Endothelial cell of umbilical vein (primary cell): ENCODE results near the gene PARP12.

Source experiments
- CTCF ChIP-seq, 2 donors: IDR thresholded peaks; 1 replicate in 1 of 2; 2 replicates in 1 of 2; pipeline ENCODE4 v1.5.1; 2011; ENCODE audit warnings: low read length in 2 of 2, mild to moderate bottlenecking in 2 of 2, moderate library complexity in 2 of 2, control low read depth in 1 of 2, inconsistent platforms in 1 of 2, low read depth in 1 of 2; ENCODE audit not compliant: insufficient read depth in 1 of 2; ENCODE audit errors: extremely low read depth in 1 of 2
- EZH2 ChIP-seq: IDR thresholded peaks from 2 replicates; pipeline ENCODE4 v1.6.1; 2012; ENCODE audit warnings: borderline replicate concordance, low read depth, mild to moderate bottlenecking, moderate library complexity, low read length, inconsistent platforms; ENCODE audit not compliant: severe bottlenecking
- FOS ChIP-seq: IDR thresholded peaks from 2 replicates; pipeline ENCODE4 v1.6.1; 2011; ENCODE audit warnings: mild to moderate bottlenecking, low read length, moderate library complexity, borderline replicate concordance; ENCODE audit not compliant: insufficient read depth
- JUN ChIP-seq: IDR thresholded peaks from 2 replicates; pipeline ENCODE4 v1.6.1; 2011; ENCODE audit warnings: borderline replicate concordance, low read depth; ENCODE audit not compliant: insufficient read length, insufficient read depth
- MYC ChIP-seq: IDR thresholded peaks from one replicate; pipeline ENCODE4 v1.6.1; 2011; ENCODE audit warnings: mild to moderate bottlenecking, low read depth, low read length
- POLR2A ChIP-seq: IDR thresholded peaks from 2 replicates; pipeline ENCODE4 v1.6.1; 2012; ENCODE audit warnings: low read depth, mild to moderate bottlenecking, control low read depth, low read length
- POLR2AphosphoS5 ChIP-seq: IDR thresholded peaks from 2 replicates; pipeline ENCODE4 v1.6.1; 2012; ENCODE audit warnings: low read depth, mild to moderate bottlenecking, control low read depth, low read length, moderate library complexity; ENCODE audit not compliant: insufficient read depth
- TF ChIP-seq, protein P1 (sequence below): IDR thresholded peaks from 2 replicates; pipeline ENCODE4 v1.6.1; 2011; ENCODE audit not compliant: insufficient read depth, insufficient read length

GRCh38 chr7:140026935-140027334 lies 35.8 kb downstream of the PARP12 start:
- TF ChIP-seq CTCF (IDR thresholded peaks at IDR 0.05; ENCODE audit: extremely low read depth in 1 of 2, insufficient read depth in 1 of 2, low read depth in 1 of 2, low read length in 2 of 2) (no peak), EZH2 (no peak), JUN (no peak), POLR2A (no peak), MYC (no peak), POLR2AphosphoS5 (no peak), FOS (no peak)
- TF ChIP-seq, protein P1, sequence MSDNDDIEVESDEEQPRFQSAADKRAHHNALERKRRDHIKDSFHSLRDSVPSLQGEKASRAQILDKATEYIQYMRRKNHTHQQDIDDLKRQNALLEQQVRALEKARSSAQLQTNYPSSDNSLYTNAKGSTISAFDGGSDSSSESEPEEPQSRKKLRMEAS, result no peak
